ENCODE results near the gene SLC35E1. TPM values are rescaled to one million over a fixed set of nuclear protein-coding genes. Genes with fewer than 3 reads are reported as not detected.

SLC35E1 gene
- total RNA-seq, 1 experiment from 2014 or later, result 52.6 TPM

DNA sequence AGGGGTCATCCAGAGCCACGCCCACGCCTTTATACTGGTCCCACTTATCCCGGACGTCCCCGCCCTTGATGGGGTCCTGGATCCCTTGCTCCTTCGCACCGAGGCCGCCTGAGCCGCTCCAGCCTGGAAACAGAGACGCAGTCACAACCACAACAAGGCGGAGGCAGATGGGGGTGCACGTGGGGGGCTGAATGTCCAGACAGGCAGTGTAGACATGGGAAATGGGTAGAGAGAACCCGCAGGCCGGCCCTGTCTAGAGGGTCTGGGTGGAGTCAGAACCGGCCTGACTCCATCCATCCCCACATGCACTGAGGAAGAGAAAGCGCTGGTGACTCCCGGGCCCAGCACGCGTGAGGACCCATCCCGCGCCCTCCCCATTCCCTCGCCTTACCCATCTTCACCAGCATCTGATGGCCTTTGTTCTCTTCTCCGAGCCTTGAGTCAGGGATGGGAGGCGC is 53.0 kb downstream of the SLC35E1 start:
- peaks cover 8% of the 10 kb centered on the region; the same call in 1 of the 2 replicates for H4K20me1 ChIP-seq (ENCODE audit: low read length)
- TF ChIP-seq EZH2phosphoT487 (IDR thresholded peaks at IDR 0.05; ENCODE audit: borderline replicate concordance, low read length) (no peak), CTCF (conservative IDR thresholded peaks at IDR 0.05; ENCODE audit: low read depth, low read length) (no peak), EZH2 (IDR thresholded peaks at IDR 0.05; ENCODE audit: low read length, unreplicated experiment) (no peak)
- no peaks in the 10 kb centered on the region for H3K4me1 ChIP-seq (ENCODE audit: insufficient read depth, low read length)
- H3K9me2 ChIP-seq (replicated peaks; ENCODE audit: low read length), result no peaks in the 10 kb centered on the region
- H3K9me3 ChIP-seq (ENCODE audit: low read length), result no peaks in the 10 kb centered on the region
- H3K4me3 ChIP-seq (ENCODE audit: low read length), result no peak overlapping the region
- ChIA-PET CTCF (no interaction called here), POLR2A (ENCODE audit: unreplicated experiment) (no interaction called here)
- BruUV-seq (replicated peaks), result no TSS peak
- no peak overlapping the region for H3K27ac ChIP-seq (ENCODE audit: low read length)
- H3K36me3 ChIP-seq (ENCODE audit: low read depth, low read length), result peaks cover 56% of the 10 kb centered on the region
- ATAC-seq (no peak), DNase-seq (no peak)
- intact Hi-C loops (cut with micrococcal nuclease), result no loop called here
- no peaks in the 10 kb centered on the region for H3K79me2 ChIP-seq (ENCODE audit: low read length)
- peaks cover 4% of the 10 kb centered on the region for H3F3A ChIP-seq (ENCODE audit: low read length, unreplicated experiment)
- H3K27me3 ChIP-seq (ENCODE audit: low read length), result no peaks in the 10 kb centered on the region
- no peak overlapping the region for H3K4me2 ChIP-seq (ENCODE audit: low read length)
- H2AFZ ChIP-seq (ENCODE audit: low read length), result no peak overlapping the region
- no peak overlapping the region for H3K9ac ChIP-seq (ENCODE audit: low read length)

DNA sequence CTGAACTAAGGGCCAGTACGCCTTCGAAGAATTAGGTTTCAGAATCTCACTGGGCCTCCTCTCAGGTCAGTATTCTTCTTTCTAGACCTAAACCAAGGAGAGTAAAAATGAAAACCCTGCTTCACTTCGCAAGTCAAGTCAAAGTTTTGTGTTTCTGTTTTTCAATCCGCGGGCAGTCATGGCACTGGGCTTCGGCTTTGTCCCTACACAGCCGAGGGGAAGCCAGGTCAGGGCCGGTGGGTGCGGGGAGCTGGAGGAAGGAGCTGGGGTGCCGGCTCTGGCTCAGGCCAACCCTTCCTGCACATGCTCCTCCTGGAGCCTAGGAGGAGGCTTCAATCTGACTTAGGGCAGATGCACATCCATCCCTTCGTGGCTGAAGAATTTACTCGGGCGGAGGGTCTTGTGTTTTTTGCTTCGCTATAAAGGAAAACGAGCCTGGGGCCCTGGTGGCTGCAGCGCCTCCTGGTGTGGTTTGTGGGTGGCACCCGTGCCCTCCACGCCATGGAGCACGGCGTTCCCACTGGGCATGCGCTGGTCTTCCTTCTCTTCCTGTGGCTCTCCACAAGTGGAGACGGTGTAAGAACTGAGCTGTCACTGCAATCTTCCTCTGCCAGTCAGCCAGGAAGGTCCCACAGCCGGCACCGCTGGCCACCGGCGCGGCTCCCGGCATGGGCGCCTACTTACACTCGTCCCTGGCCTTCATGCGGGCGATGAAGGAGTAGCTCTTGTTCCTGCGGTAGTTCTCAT is 53.6 kb downstream of the SLC35E1 start:
- no peaks in the 10 kb centered on the region for H3K4me1 ChIP-seq (ENCODE audit: insufficient read depth, low read length)
- no peak overlapping the region for H2AFZ ChIP-seq (ENCODE audit: low read length)
- ATAC-seq (no peak), DNase-seq (no peak)
- peaks cover 8% of the 10 kb centered on the region; the same call in 1 of the 2 replicates for H4K20me1 ChIP-seq (ENCODE audit: low read length)
- intact Hi-C loops (cut with micrococcal nuclease), result no loop called here
- no peak overlapping the region for H3K27ac ChIP-seq (ENCODE audit: low read length)
- no peaks in the 10 kb centered on the region for H3K9me2 ChIP-seq (replicated peaks; ENCODE audit: low read length)
- H3K9ac ChIP-seq (ENCODE audit: low read length), result no peak overlapping the region
- no peaks in the 10 kb centered on the region for H3K79me2 ChIP-seq (ENCODE audit: low read length)
- H3K4me2 ChIP-seq (ENCODE audit: low read length), result no peak overlapping the region
- peaks cover 52% of the 10 kb centered on the region for H3K36me3 ChIP-seq (ENCODE audit: low read depth, low read length)
- H3K27me3 ChIP-seq (ENCODE audit: low read length), result no peaks in the 10 kb centered on the region
- BruUV-seq (replicated peaks), result no TSS peak
- no peaks in the 10 kb centered on the region for H3K9me3 ChIP-seq (ENCODE audit: low read length)
- CTCF ChIA-PET, result no interaction called here
- H3F3A ChIP-seq (ENCODE audit: low read length, unreplicated experiment), result peaks cover 4% of the 10 kb centered on the region
- POLR2A ChIA-PET (ENCODE audit: unreplicated experiment), result no interaction called here
- no peak overlapping the region for H3K4me3 ChIP-seq (ENCODE audit: low read length)
- no peak for TF ChIP-seq EZH2 (IDR thresholded peaks at IDR 0.05; ENCODE audit: low read length, unreplicated experiment)
- TF ChIP-seq EZH2phosphoT487 (IDR thresholded peaks at IDR 0.05; ENCODE audit: borderline replicate concordance, low read length), result no peak
- TF ChIP-seq CTCF (conservative IDR thresholded peaks at IDR 0.05; ENCODE audit: low read depth, low read length), result peak; percentile 36

DNA sequence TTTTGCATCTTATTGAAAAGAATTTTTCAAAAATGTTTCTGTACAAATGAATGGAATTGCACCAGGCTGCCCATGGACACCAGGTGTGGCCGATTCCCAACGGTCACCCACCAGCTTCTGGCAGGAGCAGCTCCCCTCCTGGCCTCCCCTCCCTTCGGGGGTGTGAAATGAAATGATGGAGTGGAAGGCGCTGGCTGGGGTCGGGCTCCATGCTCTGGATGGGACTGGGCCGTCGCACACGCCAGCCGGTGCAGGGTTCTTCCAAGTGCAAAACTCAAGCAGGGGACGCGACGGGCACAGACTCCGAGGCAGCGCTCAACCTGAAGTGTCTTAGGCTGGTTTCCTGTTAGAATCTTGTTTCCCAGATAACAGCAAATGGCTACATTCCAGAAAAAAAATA is 54.2 kb downstream of the SLC35E1 start:
- Histone ChIP-seq H3K79me2 (ENCODE audit: low read length) (no peaks in the 10 kb centered on the region), H3K4me1 (ENCODE audit: insufficient read depth, low read length) (no peaks in the 10 kb centered on the region), H3K27ac (ENCODE audit: low read length) (no peak overlapping the region), H3K4me2 (ENCODE audit: low read length) (no peak overlapping the region), H4K20me1 (ENCODE audit: low read length) (peaks cover 8% of the 10 kb centered on the region; the same call in 1 of the 2 replicates), H3K4me3 (ENCODE audit: low read length) (no peak overlapping the region), H3K36me3 (ENCODE audit: low read depth, low read length) (peaks cover 46% of the 10 kb centered on the region), H3K27me3 (ENCODE audit: low read length) (no peaks in the 10 kb centered on the region), H3K9me2 (replicated peaks; ENCODE audit: low read length) (no peaks in the 10 kb centered on the region), H2AFZ (ENCODE audit: low read length) (no peak overlapping the region), H3K9me3 (ENCODE audit: low read length) (no peaks in the 10 kb centered on the region), H3K9ac (ENCODE audit: low read length) (no peak overlapping the region), H3F3A (ENCODE audit: low read length, unreplicated experiment) (peaks cover 4% of the 10 kb centered on the region)
- TF ChIP-seq EZH2phosphoT487 (IDR thresholded peaks at IDR 0.05; ENCODE audit: borderline replicate concordance, low read length), result no peak
- no peak for TF ChIP-seq EZH2 (IDR thresholded peaks at IDR 0.05; ENCODE audit: low read length, unreplicated experiment)
- TF ChIP-seq CTCF (conservative IDR thresholded peaks at IDR 0.05; ENCODE audit: low read depth, low read length), result no peak
- DNase-seq (no peak), ATAC-seq (no peak)
- BruUV-seq (replicated peaks), result TSS peak; percentile 63
- intact Hi-C loops (cut with micrococcal nuclease), result no loop called here
- POLR2A ChIA-PET (ENCODE audit: unreplicated experiment), result no interaction called here
- CTCF ChIA-PET, result no interaction called here

Measured in PC-3 (cell line).